Uterus (tissue), 2 donors: Measurements from ENCODE around the gene PDIK1L.

Experiments
- CTCF ChIP-seq, 4 experiments: fragments of 200-600 bp in 2 of 4; fragments of 450-650 bp in 2 of 4; sonication (generic) in 2 of 4; IDR thresholded peaks; one replicate each; pipeline ENCODE4 v1.5.1; 2016 to 2019; ENCODE audit warnings: antibody characterized with exemption in 4 of 4, mild to moderate bottlenecking in 2 of 4, moderate library complexity in 1 of 4
- POLR2A ChIP-seq, 2 donors: fragments of 450-650 bp; IDR thresholded peaks; one replicate each; pipeline ENCODE4 v1.6.1; 2016; ENCODE audit warnings: antibody characterized with exemption in 2 of 2, mild to moderate bottlenecking in 1 of 2, moderate library complexity in 1 of 2

GRCh38 chr1:26125382-26125781 is 13.8 kb downstream of the PDIK1L start:
- TF ChIP-seq CTCF (IDR thresholded peaks at IDR 0.05) (no peak), POLR2A (IDR thresholded peaks at IDR 0.05) (no peak)
